HCT116 (cell line): Measurements from ENCODE around the gene TJP2.

Source experiments
- EZH2 ChIP-seq: fragments of 200-600 bp; sonication (generic); IDR thresholded peaks from 2 replicates; pipeline ENCODE4 v1.6.1; 2017; ENCODE audit warnings: antibody characterized with exemption, mixed run types
- JUND ChIP-seq: IDR thresholded peaks from 2 replicates; pipeline ENCODE4 v1.6.1; 2012
- MAX ChIP-seq: IDR thresholded peaks from 2 replicates; pipeline ENCODE4 v1.6.1; 2012
- POLR2AphosphoS5 ChIP-seq: IDR thresholded peaks from 2 replicates; pipeline ENCODE4 v1.6.1; 2011; ENCODE audit warnings: mild to moderate bottlenecking, low read depth, low read length, moderate library complexity
- YY1 ChIP-seq: IDR thresholded peaks from 2 replicates; pipeline ENCODE4 v1.6.1; 2011; ENCODE audit warnings: low read length, low read depth, moderate library complexity, mild to moderate bottlenecking; ENCODE audit not compliant: insufficient replicate concordance; ENCODE audit errors: extremely low read depth
- ZFX ChIP-seq: fragments of 450-650 bp; IDR thresholded peaks from 2 replicates; pipeline ENCODE4 v1.6.1; 2017
- ZNF274 ChIP-seq: fragments of 200-500 bp; sonication (Bioruptor generic); IDR thresholded peaks from 2 replicates; pipeline ENCODE4 v1.6.1; 2014; ENCODE audit warnings: mild to moderate bottlenecking, low read depth, low read length, inconsistent platforms
- TF ChIP-seq, protein P1 (sequence below), 3 experiments: fragments of 200-600 bp in 1 of 3; sonication (generic) in 1 of 3; IDR thresholded peaks in 2 of 3; conservative IDR thresholded peaks in 1 of 3; 2 replicates each; pipeline ENCODE4 v1.5.1; 2012 to 2017; ENCODE audit warnings: low read depth in 2 of 3, low read length in 2 of 3, antibody characterized with exemption in 1 of 3, borderline replicate concordance in 1 of 3, control low read depth in 1 of 3, mild to moderate bottlenecking in 1 of 3, mixed read lengths in 1 of 3, mixed run types in 1 of 3, moderate library complexity in 1 of 3; ENCODE audit not compliant: insufficient read depth in 1 of 3

- no peak for TF ChIP-seq MAX
- TF ChIP-seq, protein P1, sequence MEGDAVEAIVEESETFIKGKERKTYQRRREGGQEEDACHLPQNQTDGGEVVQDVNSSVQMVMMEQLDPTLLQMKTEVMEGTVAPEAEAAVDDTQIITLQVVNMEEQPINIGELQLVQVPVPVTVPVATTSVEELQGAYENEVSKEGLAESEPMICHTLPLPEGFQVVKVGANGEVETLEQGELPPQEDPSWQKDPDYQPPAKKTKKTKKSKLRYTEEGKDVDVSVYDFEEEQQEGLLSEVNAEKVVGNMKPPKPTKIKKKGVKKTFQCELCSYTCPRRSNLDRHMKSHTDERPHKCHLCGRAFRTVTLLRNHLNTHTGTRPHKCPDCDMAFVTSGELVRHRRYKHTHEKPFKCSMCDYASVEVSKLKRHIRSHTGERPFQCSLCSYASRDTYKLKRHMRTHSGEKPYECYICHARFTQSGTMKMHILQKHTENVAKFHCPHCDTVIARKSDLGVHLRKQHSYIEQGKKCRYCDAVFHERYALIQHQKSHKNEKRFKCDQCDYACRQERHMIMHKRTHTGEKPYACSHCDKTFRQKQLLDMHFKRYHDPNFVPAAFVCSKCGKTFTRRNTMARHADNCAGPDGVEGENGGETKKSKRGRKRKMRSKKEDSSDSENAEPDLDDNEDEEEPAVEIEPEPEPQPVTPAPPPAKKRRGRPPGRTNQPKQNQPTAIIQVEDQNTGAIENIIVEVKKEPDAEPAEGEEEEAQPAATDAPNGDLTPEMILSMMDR (IDR thresholded peaks at IDR 0.05 in 2 of 3, conservative IDR thresholded peaks at IDR 0.05 in 1 of 3; ENCODE audit: borderline replicate concordance in 1 of 3, insufficient read depth in 1 of 3, low read depth in 2 of 3, low read length in 2 of 3) = peak in 1 of 3 experiments; percentile 5; a peak in 1 of 6 replicates
- TF ChIP-seq ZNF274 = no peak
- no peak for TF ChIP-seq EZH2
- no peak for TF ChIP-seq JUND
- TF ChIP-seq ZFX = no peak
- TF ChIP-seq YY1 = no peak
- TF ChIP-seq POLR2AphosphoS5 = no peak
Measured at GRCh38 chr9:69307446-69308205, 133.5 kb downstream of the TJP2 start.
